GM18873 (cell line): ENCODE measurements around the gene PROSER2.

Experiments
- ATAC-seq: cut with Tn5 transposase; IDR thresholded peaks from one replicate; pipeline ENCODE4 v1.9.1; 2021; ENCODE audit warnings: mild to moderate bottlenecking, moderate library complexity, moderate number of reproducible peaks; ENCODE audit not compliant: unreplicated experiment, low FRiP score

PROSER2 gene

DNA sequence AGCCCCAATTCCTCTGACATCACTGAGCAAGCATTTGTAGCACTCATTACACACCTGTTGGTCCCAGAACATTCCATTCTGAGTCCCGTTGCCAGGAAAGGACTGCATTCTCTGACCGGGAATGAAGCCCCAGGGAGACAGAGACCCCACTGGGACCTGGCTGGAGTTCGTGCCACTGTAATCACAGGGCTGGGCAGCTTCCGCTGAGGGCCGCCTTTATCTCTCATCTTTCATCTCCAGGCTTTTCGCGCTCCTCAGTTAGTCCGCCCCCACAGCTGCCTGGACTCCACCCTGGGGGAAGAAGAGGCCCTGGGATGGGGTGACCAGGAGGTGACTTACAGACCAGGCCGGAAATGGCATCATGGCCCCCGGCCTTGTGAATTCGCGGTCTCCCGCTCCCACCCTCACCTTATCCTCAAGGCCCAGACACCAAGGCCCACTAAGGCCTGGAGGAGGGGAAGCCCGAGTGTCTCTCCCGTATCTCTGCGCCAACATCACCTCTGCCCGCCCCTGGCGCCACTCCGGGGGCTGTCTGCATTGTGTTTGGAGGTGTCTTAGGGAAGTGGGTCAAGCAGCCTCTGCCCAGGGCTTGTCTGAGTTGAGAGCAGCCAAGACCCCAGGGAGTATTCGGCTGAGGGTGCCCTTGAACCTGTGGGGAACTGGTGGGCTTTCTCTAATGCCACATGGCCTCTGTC is 75.4 kb downstream of the PROSER2 start:
- ATAC-seq = no peak

DNA sequence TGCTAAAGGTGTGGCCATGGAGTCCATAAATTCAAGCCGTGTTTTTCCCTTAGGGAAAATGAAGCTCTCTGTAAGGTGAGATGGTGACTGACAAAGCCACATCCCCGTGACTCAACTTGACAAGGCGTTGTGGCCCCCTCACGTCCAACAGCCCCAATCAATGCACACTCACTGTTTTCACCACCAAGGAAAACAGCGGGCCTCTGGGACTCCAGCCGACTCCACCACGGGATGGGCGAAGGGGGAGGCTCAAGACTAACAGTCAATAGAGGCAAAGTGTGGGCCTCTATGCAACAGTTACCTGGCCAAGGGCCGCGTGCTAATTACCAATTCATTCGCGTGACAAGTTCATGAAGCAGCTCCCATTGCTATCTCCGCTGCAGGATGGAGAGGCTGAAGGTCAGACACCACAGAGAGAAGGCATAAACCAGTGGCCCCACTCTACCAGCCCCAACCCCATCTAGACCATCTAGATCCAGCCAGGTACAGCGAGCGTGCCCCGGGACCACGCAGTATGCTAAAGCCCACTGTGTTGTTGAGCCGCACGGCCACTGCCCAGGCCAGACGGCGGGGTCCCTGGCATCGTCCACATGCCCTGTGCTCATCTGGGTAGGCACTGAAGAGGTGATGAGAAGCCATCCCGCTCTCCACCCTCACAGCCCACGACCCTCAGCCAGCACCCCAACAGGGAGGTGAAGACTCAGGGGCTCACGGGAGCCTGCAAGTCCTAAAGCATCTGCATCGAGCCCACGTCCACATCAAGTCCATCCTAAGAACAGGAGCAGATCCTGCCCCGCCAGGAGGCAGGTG is 76.1 kb downstream of the PROSER2 start:
- no peak for ATAC-seq

GRCh38 chr10:11901036-11901301 is 77.8 kb downstream of the PROSER2 start:
- no peak for ATAC-seq

- no peak for ATAC-seq
These were observed 78.3 kb downstream of the PROSER2 start for GRCh38 chr10:11901454-11901832.

DNA sequence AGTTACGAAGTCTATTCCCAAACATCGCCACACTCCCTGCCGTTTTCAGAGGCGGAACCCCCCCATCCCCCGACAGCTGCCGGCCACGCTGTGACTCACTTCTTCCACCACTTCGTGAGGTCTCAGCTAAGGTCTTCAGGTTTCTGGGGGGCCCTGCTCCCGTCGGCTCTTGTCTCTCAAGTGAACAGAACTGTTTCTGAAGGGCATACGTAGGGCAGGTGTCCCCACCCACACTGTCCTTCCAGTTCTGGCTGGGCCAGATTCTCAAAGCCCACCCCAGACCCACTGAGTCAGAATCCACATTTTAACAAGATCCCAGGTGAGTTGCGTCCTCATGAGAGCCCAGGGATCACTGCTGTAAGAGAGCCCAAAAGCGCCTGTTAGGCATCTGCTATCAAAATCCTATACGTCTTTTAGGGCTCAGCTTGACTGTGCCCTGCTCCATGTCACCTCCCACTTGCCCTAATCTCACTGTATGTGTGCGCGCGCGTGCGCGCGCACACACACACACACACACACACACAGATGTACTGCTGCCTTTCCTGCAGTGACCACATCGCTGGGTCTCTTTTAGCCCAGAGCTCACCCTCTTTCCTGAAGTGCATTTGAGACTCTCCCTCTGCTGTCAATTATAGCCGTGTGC is 78.8 kb downstream of the PROSER2 start:
- ATAC-seq = no peak

GRCh38 chr10:11902646-11903045 is 79.5 kb downstream of the PROSER2 start:
- no peak for ATAC-seq

- no peak for ATAC-seq
These were observed 83.6 kb downstream of the PROSER2 start for GRCh38 chr10:11906714-11907113.

DNA sequence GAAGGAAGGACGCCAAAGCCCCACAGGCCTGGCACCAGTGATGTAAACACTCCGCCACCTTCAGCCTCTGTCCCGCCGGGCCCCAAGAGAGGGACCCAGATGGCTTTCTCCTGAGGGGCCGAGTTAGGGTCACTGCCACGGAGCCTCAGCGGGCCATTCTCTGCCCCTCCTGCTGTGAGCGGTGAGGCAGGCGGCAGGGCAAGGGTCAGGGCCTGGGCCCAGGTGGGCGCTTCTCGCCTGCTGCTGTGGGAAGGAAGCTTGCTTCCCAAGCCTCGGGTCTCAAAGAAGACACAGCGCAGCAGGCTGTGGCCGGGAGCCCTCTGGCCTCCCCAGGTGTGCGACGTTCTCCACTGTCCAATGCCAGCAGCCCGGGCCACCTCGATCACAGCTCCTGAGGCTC is 84.8 kb downstream of the PROSER2 start:
- no peak for ATAC-seq

DNA sequence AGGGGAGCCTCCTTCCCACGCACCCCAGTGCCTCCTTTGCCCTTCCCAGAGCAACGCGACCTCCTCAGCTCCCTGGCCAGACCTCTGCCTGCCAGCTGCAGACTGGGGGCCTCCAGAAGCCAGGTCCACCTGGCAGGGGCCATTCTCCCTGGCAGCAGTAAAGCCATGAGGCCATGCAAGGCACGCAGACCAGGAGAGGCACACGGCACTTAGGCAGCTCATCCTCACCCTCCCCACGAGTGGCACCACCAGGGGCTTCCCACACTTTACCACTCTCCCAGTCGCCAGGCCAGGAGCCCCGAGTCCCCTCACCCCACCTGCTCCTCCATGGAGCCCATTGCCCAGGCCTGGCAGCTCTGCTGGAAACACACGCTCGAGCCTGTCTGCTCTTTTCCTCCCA is 85.4 kb downstream of the PROSER2 start:
- no peak for ATAC-seq

DNA sequence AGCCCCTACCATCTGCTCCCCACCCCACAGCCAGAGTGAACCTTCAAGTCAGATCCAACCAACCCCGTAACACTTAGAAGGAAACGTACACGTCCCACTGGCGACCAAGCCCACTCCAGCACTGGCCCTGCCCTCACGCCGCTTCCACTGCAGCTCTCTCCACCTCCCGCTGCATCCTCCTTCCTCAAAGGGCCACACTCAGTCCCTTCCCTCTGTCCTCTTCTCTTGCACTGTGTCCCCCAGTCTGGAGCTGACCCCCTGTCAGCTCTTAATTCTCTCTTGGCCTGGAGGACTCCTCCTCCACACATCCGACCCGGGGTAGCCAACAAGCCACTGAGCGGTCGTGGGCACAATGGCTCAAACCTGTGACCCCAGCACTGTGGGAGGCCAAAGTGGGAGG is 85.8 kb downstream of the PROSER2 start:
- ATAC-seq = no peak

- ATAC-seq = no peak
These were observed 86.5 kb downstream of the PROSER2 start for GRCh38 chr10:11909618-11910017.

DNA sequence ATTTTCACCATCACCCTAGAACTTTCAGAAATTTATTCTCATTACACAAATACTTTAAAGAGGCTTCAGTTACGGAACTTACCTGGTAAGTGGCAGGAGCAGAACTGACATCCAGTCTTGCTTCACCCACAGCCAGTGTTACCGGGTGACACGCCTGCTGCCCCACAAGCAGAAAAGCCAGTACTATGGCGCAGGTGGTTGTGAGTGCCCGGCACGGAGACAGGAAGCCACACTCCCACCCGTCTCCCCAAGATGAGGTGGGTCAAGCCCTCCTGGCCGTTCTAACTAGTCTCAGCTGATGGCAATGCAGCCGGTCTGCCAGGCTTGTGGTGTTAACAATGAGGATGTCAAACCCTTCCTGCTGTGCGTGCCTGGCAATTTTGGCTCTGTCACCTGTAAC is 86.9 kb downstream of the PROSER2 start:
- no peak for ATAC-seq

DNA sequence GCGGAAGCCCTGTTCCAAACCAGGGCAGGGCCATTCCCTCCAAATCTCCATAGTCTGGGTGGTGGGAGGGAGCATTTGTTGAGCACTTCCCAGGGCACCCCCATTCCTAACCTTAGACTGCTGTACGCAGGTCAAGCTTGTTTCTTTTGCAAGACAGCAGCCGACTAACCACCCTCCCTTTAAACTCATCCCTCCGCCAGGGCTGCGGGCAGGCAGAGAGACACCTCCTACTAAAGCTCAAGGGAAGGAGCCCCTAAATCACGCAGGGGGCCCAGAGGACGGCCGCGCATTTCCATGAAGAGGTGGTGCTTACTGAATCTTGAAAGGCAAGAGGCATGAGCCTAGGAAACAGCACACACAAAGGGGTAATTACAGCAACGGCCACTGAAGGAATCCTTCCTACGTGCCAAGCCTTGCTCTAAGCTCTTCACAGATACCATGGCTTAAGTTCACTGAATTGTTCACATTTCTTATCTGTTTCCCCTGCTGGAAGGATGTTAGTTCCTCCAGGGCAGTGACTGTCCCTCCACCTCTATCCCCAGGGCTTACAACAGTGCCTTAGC is 90.0 kb downstream of the PROSER2 start:
- no peak for ATAC-seq

- no peak for ATAC-seq
These were observed 95.2 kb downstream of the PROSER2 start for GRCh38 chr10:11918384-11918783.

DNA sequence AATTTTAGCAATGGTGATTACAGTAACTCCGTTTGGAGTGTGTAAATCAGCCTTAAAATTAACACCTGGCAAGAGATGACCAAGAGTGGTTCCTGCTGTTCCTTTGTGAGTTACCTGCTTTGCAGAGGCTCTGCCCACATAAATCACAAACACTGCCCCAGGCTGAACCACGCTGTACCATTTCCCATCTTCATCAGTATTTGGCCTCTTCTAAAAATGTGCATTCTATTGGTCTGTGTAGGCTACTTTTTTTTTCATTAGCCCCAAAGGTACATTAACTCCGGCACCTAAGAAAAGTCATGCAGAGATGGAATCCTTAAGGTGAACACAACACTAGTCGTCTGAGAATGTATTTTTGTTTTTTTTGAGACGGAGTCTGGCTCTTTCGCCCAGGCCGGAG is 96.1 kb downstream of the PROSER2 start:
- no peak for ATAC-seq
